Measurements from ENCODE around the gene PREX1.

GRCh38 chr20:48771542-48771941, 56.3 kb downstream of the PREX1 start:
- TF ChIP-seq POLR2A (IDR thresholded peaks at IDR 0.05): no peak
- no peak for TF ChIP-seq CTCF (IDR thresholded peaks at IDR 0.05)
- no peak for TF ChIP-seq POLR2AphosphoS5 (IDR thresholded peaks at IDR 0.05)

Data from prostate gland (tissue), 2 donors.